Suppressor macrophage (primary cell): Measurements from ENCODE around the gene PRSS22.

ENCODE experiments used
- DNase-seq, 4 experiments: peaks; one replicate each; pipeline ENCODE4 v3.0.0-alpha.2; 2020 to 2022

The PRSS22 gene

DNA sequence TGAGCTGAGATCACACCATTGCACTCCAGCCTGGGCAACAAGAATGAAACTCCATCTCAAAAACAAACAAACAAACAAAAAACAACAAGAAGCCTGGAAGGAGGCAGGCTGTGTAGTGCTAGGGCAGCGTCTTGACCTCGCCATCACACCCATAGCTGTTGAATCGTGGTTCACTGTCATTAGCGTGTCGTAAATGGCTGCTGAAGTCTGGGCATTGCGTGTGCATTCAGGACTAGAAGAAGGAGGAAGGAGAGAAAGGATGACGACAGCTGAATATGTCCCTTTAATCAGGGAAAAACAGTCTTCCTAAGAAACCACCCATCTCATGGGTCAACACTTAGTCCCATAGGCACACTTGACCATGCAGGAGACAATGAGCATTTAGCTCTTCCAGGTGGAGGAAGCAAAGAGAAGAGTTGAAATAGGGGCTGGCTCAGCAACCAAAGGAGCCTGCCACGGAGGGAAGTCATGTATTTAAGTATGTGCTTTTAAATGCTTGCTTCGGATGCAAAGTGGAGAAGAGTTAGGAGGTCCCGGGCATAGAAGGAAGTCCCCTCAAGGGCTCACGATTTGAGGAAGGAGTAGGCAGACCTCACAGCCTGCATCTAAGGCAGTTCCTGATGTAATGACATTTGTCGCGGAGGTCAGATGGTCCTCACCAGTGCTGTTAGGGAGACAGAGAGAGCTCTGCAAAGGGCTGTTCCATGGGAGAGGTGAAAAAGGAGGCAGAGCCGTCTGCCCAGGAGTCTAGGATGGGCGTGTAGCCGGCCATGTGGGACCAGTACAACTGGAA, 8.8 kb downstream of the PRSS22 start:
- peak; percentile 60 to 74 (median 72) for DNase-seq

DNA sequence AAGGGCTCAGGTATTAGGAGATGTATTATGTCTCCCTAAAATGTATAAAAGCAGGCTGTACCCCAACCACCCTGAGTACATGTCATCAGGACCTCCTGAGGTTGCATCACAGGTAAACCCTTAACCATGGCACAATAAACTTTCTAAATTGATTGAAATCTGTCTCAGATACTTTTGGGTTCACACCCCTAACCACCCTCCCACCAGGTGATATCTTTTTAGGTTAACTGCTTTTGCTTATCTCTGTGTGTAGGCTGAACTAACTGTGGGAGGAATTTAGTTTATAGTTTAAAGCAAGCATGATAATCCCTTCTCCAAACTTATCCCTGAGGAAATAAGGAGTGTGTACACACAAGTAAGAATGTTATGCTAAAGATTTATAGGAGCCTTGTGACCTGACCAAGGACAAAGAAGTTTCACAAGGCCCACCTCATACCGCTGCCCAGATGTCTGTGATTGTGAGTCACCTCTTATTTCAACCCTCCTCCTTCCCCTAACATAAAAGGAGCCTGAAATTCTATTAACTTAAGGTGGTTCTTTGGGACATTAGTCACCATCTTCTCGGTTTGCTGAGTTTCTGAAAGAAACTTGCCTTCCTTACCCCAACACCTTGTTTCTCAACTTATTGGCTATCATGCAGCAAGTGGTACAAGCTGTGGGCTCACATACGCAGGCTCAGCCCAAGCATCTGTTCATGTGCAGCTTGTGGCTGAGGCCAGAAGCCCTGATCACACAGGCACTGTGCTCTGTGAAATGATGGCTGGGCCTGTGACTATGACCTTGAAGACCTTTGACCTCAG, 11.3 kb downstream of the PRSS22 start:
- DNase-seq: peak in 3 of 4 experiments; percentile 60 to 70 (median 63)

DNA sequence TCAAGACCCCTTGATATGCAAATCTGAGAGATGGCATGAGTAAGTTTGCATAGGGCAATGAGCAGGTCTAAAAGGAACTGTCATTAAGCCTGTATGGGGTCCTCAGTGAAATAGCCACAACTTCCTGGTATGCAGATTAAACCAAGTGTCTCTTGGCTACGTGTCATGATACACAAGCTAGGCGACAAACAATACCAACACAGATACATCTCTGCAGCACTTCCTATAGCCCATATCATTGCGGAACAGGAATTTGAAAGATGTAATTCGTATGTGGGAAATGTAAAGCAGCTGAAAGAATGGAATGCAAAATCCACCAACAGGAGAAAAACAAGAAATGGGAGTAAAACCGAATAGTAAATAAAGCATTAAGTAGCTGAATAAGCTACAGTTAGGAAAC, 12.9 kb downstream of the PRSS22 start:
- no peak for DNase-seq

DNA sequence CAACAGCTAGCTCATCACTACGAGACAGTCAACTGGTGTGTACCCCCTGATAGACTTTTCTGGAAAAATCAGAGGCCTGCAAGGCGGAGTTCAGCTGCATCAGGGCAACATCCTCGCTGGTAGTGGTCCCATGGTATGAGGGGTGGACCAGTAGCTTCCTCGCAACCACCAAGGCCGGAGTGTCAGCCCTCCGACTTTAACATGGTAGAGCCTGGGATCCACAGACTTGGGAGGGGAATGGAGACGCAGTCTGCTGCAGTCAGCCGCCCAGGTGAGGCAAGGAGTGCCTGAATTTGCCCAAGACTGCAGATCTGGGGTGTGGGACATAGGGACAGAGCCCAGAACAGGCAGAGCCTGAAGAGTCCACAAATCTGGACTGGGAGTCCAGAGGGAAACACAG, 14.4 kb downstream of the PRSS22 start:
- no peak for DNase-seq

DNA sequence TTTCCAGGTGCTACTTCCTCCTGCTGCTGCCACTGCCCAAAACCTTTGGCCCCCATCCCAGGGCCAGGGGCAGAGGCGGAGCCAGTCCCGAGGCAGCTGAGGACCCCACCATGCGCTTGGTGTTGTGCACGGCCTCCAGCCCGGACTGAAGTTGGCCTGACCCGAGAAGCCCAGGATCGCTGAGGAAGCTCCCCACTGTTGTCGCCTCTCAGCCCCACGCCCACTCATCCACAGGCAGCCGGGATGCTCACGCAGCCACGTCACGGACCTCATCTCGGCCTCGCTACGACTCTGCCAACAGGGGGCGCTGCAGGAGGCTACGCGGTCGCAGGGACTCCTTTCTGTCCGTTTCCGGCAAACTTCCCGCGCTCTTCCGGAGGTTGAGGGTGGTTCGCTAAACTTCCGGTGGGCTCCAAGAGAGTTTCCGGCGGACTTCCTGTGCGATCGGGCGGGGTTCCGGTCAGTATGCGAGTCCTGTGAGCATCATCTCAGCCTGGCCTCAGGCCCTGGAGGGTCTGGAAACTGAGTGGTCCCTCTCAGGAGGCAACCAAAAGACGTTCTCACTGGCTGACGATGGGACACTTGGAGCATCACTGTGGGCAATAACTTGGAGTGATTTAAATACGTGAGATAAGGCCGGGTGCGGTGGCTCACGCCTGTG, 15.5 kb downstream of the PRSS22 start:
- DNase-seq: peak; percentile 46 to 68 (median 64)

DNA sequence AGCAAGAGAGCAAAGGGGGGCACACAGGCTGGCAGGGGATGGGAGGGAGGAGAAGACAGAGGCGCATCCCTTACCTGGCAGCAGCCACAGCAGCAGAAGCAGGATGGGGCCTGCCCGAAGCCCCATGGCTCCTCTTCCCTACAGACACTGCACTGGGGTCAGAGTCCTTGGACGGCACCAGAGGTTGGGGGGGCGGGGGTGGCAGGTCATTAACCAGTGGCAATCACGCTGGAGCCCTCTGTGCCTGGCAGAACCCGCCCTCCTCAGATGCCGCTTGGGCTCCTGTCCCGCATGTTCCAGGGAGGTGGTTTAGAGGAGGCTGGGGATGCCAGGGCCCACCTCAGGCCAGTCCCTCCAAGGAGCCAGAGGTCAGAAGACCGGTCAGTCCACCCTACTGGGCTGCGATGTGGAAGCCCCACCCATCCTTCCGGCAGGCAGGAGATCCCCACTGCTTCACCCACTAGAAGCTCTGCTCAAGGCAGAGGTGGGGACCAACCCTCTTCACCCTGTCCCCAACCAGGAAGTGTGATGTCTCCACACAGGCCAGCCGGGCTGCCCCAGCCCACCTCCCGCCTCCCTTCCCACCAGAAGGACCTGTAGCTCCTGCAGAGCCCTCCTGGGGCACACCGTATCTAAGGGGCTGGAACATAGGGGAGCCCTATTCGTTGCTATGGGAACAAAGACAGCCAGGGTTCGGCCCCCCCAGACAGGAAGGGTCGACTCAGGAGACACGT, 16.2 kb downstream of the PRSS22 start:
- DNase-seq: no peak

DNA sequence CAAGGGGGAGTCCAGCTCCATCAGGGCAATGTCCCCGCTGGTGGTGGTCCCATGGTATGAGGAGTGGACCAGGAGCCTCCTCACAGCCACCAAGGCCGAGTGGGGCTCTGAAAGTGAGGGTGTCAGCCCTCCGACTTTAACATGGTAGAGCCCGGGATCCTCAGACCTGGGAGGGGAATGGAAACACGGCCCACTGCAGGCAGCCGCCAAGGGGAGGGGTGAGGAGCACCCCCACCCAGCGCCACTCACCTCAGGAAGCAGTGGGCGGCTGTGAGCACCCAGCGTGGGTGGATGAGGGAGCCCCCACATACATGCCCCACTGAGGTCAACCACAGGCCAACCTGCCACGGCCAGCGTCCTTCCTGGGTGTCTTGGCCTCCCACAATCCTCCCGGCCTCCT, 17.1 kb downstream of the PRSS22 start:
- no peak for DNase-seq

DNA sequence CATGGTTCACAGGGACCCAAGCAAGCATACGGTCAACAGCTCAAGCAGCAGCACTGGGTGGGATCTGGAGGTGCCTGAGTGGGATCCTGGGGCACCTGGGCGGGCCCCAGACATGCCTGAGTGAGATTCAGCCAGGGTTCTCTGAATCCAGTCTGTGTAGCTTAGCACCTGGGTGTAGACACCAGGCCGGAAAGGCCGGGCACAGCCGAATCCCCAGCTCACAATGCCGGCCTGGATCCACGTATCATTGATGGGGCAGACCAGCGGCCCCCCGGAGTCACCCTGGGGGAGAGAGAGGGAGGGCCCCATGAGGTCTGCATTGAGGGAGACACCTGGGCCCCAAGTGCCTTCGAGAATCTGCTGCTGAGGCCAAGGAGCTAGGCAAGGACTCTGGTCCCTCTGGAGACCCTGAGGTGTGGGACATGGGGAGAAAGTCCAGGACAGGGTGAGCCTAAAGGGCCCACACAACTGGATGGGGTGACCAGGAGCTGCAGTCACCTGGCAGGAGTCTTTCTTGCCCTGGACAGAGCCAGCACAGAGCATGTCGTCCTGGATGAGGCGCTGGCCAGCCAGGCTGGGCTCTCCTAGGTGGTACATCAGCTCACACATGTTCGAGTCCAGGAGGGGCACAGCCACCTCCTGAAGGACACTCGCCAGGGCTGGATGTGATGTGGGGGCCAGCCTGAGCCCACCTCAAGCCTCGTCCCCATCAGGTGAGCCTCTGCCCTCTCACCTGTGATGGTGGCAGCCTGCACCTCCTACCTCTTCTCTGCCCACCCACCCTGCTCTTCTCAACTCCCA, 18.1 kb downstream of the PRSS22 start:
- DNase-seq: no peak

DNA sequence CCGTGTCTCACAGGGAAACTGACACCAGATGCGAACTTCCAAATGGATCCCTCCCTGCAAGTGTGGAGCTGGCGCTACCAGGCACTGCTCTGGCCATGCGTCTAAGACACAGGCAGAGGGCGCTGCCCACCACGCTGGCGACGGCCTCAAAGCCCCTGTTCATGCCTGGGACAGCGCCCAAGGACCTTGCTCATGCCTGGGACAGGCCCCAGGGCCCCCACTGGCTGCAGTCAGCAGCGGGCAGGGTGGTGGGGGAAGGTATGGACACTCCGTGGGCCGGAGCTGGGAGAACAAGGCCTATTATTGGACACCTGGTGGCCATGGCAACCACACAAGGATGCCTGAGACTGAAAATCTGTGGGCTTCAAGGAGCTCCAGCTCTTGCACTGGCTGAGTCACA, 19.0 kb downstream of the PRSS22 start:
- DNase-seq: peak; percentile 79 to 92 (median 86)

DNA sequence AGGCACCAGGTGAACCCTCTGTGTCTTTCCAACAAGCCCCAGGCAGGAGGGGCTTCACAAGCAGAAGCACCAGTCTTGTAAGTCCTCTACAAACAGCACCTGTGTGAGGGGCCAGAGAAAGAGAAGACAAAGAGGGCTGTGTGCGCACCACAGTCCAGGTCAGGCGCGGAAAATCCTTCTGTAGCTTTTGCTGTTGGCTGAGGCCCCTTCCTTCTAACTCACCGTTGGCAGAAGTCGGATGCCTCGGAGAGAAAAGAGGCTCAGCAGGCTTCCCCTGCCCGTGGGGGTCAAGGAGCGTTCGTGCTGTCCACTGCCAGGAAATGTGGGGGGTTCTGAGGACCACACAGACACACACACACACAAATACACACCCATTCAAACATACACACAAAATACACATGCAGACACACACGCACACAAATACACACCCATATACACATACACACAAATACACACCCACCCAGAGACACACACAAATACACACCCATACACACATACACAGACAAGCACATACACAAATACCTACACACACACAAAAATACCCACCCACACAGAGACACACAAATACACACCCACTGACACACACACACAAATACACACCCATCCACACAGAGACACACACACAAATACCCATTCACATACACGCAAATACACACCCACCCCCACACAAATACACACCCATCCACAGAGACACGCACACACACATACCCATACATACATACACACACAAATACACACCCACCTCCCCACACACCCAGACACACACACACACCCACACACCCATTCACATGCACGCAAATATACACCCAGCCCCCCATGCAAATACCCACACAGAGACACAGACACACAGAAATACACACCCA, 21.1 kb downstream of the PRSS22 start:
- no peak for DNase-seq

DNA sequence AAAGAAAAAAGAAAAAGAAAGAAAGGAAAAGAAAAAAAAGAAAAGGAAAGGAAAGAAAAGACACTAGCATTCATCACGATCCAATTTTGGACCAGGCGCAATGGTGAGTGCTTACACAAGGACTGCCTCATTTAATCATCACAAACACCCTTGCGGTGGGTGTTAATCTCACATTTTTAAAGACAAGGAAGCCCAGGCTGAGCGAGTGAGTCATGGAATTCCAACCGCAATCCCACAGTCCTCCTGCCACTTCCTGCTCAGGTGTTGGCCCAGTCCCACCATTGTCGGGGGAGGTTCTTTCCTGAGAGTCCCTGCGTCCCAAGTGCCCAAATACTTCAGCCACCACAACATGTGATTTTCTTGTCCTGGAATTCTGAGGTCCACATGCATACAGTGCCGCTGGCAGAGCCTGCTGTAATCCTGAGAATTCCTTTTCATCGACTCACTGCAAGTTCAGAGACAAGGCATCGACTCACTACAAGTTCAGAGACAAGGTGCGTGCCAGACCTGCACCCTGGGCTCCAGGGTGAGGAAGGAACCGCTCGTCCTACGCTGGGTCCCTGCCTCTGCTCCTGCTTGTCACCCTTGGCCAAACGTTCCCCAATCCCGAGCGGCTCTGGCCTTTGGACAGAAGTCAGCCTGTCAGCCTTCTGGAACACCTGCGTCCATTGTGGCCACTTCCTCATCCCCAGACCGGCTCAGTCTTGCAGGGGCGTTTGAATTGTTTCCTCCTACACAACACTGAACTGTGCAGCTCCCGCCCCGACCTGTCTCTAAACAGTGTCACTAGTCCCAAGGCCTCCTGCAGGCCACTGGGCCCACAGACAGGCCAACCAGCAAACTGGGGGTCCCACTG, 22.1 kb downstream of the PRSS22 start:
- DNase-seq: peak in 3 of 4 experiments; percentile 35 to 49 (median 43)

DNA sequence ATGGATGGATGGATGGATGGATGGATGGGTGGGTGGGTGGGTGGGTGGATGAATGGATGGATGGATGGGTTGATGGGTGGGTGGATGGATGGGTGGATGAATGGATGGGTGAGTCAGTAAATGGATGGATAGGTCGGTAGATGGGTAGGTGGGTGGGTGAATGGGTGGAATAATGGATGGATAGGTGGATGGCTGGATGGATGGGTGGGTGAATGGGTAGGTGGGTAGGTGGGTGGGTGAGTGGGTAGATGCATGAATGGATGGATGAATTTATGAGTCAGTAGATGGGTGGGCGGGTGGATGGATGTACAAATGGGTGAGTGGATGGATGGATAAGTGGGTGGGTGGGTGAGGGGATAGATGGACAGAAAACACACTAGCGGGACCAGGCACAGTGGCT, 23.0 kb downstream of the PRSS22 start:
- no peak for DNase-seq

DNA sequence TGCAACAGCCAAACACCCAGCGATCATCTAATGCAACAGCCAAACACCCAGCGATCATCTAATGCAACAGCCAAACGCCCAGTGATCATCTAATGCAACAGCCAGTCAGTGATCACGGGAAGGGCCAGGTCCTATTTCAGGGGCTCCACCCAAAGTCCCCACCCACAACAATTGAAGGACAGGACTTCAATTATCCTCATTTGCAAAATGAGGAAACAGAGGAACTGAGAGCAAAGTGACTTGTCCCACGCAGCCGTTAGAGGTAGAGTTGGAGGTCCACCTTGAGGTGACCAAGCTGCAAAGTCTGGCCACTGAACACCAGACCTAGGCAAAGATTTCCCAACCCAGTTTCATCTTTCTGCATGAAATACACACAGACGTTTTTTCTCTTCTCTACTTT, 24.2 kb downstream of the PRSS22 start:
- DNase-seq: peak in 3 of 4 experiments; percentile 22 to 39 (median 37)

DNA sequence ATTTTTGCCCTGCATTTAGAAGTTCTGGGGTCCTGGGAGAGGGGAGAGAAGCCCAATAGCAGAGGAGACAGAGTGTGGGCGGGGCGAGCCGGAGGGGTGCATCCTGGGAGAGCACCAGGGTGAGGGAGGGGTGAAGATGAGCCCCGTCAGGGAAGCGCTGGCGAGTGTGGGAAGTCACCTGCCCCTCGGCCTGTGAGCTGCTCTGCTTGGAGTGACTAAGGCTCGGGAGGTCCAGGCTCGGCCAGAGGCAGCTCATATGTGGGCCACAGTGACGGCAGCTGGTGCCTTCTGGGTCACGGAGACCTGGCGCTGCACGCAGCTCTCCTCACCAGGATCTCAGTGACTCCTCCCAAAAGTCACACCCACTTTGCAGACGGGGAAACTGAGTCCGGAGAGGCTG, 26.8 kb downstream of the PRSS22 start:
- DNase-seq: no peak

DNA sequence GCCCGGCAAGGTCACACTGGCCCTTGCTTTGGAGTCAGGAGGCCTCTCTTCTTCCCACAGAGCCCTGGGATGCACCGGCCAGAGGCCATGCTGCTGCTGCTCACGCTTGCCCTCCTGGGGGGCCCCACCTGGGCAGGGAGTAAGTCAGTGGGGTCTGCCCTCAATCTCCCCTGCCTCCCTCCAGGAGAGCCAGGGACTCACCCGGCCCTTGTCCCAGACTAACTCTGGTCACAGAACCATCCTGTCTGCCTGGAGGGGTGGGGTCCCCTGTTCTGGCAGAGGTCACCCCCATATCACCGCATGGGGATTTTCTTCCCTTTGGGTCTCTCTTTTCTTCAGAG, 27.6 kb downstream of the PRSS22 start:
- no peak for DNase-seq

DNA sequence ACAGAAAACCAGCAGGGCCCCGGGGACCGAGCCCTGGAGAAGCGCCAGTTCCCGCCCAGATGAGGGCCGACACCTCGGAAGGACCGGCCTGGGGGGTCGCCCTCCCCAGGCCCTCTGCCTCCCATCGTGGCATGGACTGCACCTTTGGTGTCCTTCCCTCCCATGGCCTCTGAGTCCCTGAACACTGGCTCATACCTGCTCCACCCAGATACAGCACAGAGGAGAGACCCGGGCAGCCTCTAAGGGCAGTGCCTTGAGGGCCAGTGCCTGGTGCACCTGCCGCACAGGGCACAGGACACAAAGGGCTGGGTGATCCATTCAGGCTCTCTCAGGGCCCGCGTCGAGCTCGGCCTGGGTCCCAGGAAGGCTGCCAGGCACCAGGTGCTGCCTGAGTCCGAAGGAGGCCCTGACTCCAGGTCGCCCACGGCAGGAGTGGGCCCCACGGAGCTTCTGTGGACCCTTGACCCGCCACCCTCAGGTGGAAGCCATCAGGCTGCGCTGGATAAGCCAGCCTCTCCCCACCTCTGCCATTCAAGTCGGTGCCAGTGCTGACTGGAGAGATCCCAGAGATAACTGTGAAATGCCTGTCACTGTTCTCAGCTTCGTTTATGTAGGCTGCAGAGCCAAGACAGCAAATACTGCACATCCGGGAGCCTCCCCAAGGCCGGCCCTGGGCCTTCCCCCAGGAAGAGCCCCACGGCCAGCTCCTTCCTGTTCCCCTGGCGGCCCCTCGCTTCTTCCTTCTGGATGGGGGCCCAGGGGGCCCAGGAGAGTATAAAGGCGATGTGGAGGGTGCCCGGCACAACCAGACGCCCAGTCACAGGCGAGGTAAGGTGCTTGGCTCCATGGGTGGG, 28.2 kb downstream of the PRSS22 start, which contains the start of gene ZG16B:
TSS of gene ZG16B (plus strand) at position 803 of the 854 bp plus-strand sequence. CDS start 139 bp downstream, outside the sequence.
- DNase-seq: peak in 2 of 4 experiments; percentile 44

DNA sequence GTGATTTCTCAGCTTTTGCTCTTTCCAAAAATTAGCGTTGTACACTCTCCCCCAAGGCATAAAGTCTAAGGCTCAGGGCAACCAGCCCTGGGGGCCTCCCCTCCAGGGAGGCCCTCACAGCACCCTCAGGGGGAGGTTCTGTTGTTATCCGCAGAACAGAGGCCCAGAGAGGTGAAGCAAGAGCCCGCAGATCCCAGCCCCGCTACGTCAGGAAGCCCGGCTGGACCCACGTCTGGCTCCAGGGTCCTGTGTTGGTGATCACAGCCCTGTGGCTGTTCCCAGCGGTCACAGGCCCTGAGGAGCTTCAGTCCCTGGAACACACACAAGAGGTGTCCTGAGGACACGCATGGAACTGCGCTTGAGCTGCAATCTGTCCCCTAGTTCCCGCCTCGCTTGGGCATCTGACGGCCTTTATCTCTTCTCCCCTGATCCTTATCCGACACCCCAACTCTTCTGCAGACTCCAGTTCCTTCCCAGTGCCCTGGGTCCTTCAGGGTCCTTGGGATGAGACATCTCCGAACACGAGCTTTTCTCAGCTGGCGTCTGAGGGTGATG, 29.0 kb downstream of the PRSS22 start:
- DNase-seq: no peak

DNA sequence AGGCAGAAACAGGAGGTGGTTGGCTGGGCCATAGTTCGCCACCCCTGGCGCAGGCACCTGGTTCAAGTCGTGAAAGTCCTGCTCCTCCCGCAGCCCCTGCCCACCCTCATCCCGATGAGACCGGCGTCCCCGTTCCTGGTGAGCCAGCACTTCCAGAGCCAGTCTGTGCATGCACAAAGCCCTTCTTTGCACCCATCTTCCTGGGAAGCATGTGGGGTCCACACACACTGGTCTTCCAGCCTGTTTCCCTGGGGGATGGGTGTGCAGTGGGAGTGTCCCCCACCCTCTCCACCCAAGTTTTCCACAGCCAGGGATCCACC, 29.5 kb downstream of the PRSS22 start:
- no peak for DNase-seq
